Activated CD4-positive, alpha-beta T cell treated with anti-CD3 and anti-CD28 coated beads, Interleukin-2, amount 50 U/mL, for 24 hours (primary cell): ENCODE measurements around the gene NUTM2G.
"Not testable (repeated sequence)": the region's sequence is repeated elsewhere in the genome, so short reads cannot be mapped to it uniquely, and the experiment has no call there.

ENCODE experiments used
- DNase-seq, 2 donors: peaks; one replicate each; pipeline ENCODE4 v3.0.0-alpha.2; 2020; ENCODE audit warnings: low read depth in 1 of 2, low spot score in 1 of 2

NUTM2G gene

DNA sequence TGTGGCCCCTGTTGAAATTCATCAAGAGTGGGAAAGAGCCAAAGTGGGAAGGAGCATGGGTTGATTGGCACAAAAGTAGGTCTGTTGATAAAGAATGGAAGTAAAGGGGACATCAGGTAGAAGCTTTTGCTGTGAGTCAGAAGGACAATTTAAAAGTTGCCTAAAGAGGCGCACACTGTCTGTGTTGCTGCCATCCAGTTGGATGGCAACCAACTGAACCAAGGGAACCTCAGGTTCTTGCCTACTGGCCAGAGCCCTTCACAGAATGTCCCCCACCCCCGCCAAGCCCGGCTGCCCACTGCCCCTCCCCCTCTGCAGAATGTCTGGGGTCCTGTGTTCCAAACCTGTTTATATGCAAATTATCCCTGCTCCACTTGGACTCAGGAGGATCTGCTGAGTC is at the start of gene NUTM2G:
Gene NUTM2G, plus strand, starts transcription at position 301 of the 400 bp plus-strand sequence. CDS start 182 bp downstream, outside the sequence.
- DNase-seq, result not testable (repeated sequence)

GRCh38 chr9:96883922-96884321 is 44.7 kb upstream of the NUTM2G start:
- DNase-seq, result no peak

- no peak for DNase-seq
Observed at GRCh38 chr9:96884443-96884842, 44.2 kb upstream of the NUTM2G start.

GRCh38 chr9:96885424-96885823 is 43.2 kb upstream of the NUTM2G start:
- DNase-seq, result no peak

- no peak for DNase-seq
Observed at GRCh38 chr9:96888591-96888990, 40.1 kb upstream of the NUTM2G start.

DNA sequence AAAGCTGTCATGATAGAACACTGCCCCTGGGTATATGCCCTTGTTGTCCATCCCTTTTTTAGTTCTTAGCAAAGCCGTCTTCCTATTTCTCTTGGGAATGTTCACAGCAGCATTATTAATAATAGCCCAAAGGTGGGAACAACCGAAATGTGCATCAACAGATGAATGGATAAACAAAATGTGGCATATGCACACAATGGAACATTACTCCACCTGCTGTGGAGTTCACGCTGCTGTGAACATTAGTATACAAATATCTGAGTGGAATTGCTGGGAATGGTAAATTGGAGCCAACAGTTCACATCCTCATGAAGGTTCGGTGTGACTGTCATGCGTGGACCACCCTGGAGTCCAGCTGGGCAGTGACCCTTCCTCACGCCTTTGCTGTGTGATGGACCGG is 36.5 kb upstream of the NUTM2G start:
- DNase-seq, result no peak

GRCh38 chr9:96900010-96900409 is 28.6 kb upstream of the NUTM2G start:
- DNase-seq, result not testable (repeated sequence)

GRCh38 chr9:96904947-96905722 is 23.5 kb upstream of the NUTM2G start:
- not testable (repeated sequence) for DNase-seq

GRCh38 chr9:96908479-96908878 is 20.2 kb upstream of the NUTM2G start:
- not testable (repeated sequence) for DNase-seq

DNA sequence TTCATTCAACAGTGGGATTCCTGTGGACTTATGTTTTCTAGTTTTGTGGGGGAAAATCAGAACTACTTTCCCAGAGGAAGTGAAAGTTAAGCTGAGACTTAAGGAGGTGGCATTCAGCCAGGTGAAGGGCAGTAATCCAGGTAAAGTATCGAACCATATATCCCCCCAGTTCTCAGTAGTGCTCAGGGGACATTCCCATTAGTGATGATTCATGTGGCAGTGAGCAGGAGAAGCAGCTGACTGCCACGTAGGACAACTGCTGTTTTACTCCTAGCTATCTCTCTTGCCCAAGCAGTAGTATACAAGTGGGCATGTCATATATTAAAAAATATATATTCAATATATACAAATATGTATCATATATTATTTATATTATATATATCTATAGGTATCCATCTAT is 13.1 kb upstream of the NUTM2G start:
- not testable (repeated sequence) for DNase-seq

DNA sequence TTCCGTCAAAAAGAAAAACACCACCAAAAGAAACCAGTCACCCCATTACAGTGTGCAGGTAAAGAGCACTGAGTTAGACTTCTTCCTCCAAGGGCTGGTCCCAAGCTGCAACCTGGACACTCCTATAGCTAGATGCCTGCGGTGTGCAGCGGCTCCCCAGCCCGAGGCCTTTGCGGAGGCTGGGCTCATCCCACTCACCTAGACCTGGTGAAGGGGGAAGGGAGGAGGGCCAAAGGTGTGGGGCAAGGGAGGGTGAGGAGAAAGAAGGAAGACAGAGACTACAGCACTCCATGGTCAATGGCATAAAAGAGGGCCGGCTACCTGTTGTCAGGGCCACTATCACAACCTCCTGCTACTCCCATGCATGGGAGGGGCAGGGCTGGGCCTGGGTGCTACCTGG is 12.1 kb upstream of the NUTM2G start:
- not testable (repeated sequence) for DNase-seq

DNA sequence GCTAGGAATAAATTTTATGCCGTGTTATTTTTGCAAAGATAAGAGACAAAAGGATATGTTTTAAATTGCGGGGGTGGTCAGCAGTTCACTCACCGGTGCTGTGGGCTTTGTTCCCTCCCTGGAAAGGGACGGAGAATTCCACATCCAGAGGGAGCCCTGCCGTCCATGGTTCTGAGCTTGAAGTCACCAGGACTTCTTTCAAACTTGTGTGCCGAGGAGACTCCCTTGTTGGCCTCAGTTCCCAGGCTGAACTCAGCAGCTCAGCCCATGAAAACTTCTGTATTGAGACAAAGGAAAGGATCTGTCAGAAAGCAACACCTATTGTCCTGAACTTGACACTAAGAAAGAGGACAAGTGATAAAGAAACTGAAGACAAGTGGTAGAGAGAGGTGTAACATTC is 10.1 kb upstream of the NUTM2G start:
- DNase-seq, result not testable (repeated sequence)

DNA sequence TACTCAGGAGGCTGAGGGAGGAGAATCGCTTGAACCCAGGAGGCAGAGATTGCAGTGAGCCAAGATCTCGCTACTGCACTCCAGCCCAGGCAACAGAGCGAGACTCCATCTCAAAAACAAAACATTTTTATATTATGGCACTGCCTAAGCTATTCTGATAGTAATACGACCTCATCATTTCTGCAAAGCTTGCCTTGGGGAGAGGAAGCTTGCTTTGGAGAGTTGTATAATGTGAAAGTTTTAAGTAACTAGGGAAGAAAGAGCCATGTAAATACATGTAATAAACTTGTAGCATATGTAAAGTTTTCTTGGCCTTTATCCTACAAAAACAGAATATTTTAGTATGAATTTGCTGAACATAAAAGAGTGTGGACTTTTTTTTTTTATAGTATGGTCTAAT is 7.8 kb upstream of the NUTM2G start:
- DNase-seq, result not testable (repeated sequence)

GRCh38 chr9:96925587-96925986 is 3.1 kb upstream of the NUTM2G start:
- not testable (repeated sequence) for DNase-seq

DNA sequence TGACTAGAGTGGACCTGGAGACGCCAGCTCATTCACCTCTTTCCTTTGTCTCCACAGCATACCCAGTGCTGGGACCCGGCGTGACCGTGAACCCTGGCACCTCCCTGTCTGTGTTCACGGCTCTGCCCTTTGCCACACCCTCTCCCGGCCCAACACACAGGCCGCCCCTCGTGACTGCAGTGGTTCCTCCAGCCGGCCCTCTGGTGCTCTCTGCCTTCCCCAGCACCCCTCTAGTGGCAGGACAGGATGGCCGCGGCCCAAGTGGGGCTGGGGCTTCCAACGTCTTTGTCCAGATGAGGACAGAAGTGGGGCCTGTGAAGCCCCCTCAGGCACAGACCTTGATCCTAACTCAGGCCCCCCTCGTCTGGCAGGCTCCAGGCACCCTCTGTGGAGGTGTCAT is 3.0 kb downstream of the NUTM2G start:
- DNase-seq, result not testable (repeated sequence)

DNA sequence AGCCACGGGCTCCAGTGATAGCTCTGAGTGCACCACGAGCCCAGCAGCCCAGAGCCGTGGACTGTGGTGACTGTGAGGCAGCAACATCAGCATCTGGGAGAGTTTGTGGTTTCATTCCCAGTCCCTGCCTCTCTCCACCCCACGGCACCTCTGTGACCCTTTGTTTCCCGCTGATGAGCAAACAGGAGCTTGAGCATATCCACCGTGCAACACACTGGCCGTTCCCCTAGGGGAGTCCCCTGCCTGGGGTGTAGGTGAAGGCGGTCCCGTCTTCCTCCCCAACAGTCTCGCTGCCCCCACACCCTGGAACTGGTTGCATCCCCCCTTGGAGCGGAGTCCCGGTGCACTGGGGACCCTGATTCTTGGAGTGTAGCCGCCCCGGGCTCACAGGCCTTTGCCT is 5.5 kb downstream of the NUTM2G start:
- not testable (repeated sequence) for DNase-seq

DNA sequence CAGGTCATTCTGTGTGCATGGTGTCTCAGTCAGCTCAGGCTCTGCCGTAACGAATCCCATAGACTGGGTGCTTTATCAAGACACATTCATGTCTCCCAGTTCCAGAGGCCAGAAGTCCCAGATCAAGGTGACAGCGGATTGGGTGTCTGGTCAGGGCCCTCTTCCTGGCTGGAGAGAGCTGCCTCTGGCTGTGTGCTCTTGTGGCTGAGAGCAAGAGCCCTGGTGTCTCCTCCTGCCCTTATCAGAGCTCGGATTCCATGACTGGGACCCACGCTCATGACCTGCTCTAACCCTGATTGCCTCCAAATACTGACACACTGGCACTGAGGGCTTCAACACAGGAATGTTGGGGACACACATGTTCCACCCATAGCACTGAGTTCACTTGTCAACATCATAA is 6.1 kb downstream of the NUTM2G start:
- not testable (repeated sequence) for DNase-seq

DNA sequence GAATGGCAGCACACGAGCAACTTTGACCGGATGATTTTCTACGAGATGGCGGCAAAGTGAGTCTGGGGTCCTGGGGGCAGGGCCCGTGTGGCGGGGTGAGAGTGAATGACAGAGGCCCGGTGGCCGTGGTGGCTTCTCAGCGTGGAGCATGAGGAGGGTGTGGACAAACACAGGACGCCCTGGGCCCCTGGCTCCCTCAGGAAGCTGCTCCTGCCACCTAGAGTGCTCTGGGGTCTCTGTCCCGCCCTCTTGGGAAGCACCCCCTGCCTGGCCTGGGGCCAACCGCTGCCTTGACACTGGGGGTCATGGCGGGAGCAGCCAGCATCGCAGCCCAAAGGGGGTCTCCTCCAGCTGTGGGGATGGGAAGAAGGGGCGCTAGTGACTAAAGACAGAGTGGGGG is 6.8 kb downstream of the NUTM2G start:
- not testable (repeated sequence) for DNase-seq

GRCh38 chr9:96937442-96937841 is 8.8 kb downstream of the NUTM2G start:
- not testable (repeated sequence) for DNase-seq

- not testable (repeated sequence) for DNase-seq
Observed at GRCh38 chr9:96938957-96939665, 10.5 kb downstream of the NUTM2G start.

DNA sequence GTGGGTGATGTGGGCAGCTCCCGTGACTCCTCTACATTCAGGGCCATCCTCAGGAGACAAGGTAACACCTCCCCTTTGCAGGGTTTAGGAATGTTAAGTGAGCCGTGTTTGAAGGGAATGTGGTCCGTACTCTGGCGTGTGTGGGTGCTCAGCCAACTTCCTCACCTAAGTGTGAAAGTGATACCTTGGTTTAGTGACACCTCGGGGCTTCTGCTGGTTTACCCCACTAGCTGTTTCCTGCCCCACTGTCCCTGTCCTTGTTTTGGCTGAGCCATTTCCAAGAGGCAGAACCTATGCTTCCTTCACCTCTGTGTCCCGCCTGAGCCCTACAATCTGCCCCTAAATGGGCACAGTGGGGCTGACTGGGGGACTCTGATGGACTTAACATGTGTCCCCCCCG is 12.3 kb downstream of the NUTM2G start:
- not testable (repeated sequence) for DNase-seq

- not testable (repeated sequence) for DNase-seq
Observed at GRCh38 chr9:96941628-96942027, 13.0 kb downstream of the NUTM2G start.
